ENCODE measurements around the gene EGR1.

The EGR1 gene

DNA sequence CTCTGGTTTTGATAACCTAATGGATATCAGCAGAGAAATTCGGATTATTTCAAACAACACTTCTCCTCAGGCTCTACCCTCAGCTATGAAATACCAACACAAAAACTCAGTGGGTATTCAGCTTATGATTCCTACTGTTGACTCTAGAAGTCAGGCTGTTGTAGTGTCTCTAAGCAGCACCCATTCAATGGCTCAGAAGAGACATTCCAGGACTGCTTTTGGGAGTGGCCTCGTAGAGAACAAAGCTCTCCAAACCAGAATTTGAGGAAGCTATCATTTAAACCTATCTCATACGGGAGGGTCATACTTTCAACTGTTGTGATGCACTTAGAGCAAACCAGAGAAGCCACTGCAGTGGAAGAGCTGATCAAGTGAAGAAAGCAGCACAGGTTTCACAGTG lies 43.7 kb downstream of the EGR1 start:
- no peak for DNase-seq

DNA sequence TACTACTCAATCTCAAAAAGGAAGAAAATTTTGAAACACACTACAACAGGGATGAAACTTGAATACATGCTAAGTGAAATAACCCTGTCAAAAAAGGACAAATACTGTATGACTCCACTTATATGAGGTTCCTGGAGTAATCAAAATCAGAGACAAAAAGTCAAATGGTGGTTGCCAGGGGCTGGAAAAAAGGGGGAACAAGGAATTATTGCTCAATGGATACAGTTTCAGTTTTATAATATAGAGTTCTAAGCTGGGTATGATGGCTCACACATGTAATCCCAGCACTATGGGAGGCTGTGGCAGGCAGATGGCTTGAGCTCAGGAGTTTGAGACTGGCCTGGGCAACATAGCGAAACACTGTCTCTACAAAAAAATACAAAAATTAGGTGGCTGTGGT lies 48.7 kb downstream of the EGR1 start:
- no peak for DNase-seq

DNA sequence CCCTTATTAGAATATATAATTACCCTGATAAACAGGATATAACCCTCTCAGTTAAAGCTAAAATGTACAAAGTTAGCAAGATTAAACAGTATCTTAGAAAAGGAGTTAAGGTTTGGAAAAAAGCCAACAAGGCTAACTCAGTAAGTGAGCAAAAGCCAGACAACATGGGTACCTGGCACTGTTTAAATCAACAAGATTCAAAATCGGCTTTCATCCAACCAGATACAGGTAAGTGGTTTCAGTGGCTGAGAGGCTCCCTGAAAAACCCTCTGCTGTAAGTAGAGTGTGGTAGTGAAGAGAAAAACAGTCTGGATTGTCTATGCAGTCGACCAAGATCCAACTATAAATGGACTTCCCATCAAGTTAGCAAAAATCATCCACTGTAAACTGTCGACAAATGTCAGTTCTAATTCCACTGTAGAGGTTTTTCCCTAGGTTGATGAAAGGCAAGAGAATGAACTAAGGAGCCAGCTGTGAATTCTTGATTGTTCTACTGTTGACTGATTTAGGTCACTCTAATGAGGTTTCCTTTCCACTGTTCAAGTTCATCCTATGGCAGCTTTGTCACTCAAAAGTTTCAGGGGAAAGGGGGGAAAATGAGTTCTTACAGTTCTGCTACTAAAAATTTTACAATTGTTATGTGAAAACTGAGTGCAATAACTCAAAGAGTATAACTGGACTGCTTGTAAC lies 50.4 kb downstream of the EGR1 start:
- DNase-seq = no peak

DNA sequence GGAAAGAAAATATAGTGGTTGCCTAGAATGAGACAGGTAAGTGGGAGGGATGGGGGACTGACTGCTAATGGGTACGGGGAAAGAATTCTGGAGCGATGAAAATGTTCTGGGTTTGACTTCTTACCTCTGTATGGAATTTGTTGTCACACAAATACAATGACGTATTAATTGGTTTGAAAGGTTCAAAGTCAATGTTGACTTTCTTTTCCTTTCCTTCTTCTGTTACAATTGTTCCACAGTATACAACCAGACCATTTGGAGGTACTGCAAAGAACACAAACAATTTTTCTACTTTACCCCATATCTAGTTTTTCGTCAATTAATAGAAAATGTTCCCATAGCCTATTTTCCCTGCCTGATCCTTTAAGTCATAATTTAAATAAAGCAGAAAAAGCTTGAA lies 52.2 kb downstream of the EGR1 start:
- no peak for DNase-seq
